ENCODE data around the gene THOC6. TPM values are rescaled to one million over a fixed set of nuclear protein-coding genes. Genes with fewer than 3 reads are reported as not detected.
A peak's percentile ranks its signal among the peaks of the same experiment; 100 is the strongest.
"Not testable (repeated sequence)": the region's sequence is repeated elsewhere in the genome, so short reads cannot be mapped to it uniquely, and the experiment has no call there.

Gene THOC6
- polyA plus RNA-seq, 6 donors from 2014 or later: 35.7 to 75.7 (median 48.3) TPM

DNA sequence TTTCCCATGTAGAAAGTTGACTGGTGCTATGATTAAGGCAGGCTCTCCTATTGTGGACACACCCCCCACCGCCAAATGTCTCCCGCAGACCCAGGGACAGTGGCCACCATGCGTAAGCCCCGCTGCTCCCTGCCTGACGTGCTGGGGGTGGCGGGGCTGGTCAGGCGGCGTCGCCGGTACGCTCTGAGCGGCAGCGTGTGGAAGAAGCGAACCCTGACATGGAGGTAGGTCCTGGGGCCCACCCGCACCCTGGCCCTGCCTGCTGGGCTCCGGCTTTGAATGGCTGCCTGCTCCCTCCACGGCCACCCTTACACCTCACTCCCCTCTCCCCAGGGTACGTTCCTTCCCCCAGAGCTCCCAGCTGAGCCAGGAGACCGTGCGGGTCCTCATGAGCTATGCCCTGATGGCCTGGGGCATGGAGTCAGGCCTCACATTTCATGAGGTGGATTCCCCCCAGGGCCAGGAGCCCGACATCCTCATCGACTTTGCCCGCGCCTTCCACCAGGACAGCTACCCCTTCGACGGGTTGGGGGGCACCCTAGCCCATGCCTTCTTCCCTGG is 26.2 kb downstream of the THOC6 start:
- no peak for DNase-seq
- peaks cover 6 to 39% (median 18%) of the 10 kb centered on the region in 3 donors for H3K27me3 Mint-ChIP-seq
- H3K27ac Mint-ChIP-seq: no peak overlapping the region
- H3K9me3 Mint-ChIP-seq: peaks cover 0 to 2% (median 0%) of the 10 kb centered on the region in 7 donors
- ATAC-seq (ENCODE audit: low read depth in 2 of 2): no peak
- H3K36me3 Mint-ChIP-seq: no peaks in the 10 kb centered on the region
- H3K4me3 Mint-ChIP-seq: no peak overlapping the region
- H3K4me1 Mint-ChIP-seq: peaks cover 13 to 19% (median 16%) of the 10 kb centered on the region in 3 donors

DNA sequence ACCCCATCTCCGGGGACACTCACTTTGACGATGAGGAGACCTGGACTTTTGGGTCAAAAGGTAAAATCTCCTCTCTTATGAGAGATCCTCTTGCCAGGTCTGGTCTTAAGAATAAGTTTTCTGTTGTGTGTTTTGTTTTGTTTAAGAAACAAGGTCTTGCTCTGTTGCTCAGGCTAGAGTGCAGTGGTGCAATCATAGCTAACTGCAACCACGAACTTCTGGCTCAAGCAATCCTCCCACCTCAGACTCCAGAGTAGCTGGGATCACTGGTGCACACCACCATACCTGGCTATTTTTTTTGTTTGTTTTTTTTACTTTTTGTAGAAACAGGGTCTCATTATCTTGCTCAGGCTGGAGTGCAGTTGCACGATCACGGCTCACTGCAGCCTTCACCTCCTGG is 26.7 kb downstream of the THOC6 start:
- H3K36me3 Mint-ChIP-seq: no peaks in the 10 kb centered on the region
- peaks cover 16 to 20% (median 16%) of the 10 kb centered on the region in 3 donors for H3K4me1 Mint-ChIP-seq
- no peak overlapping the region for H3K4me3 Mint-ChIP-seq
- DNase-seq (no peak), ATAC-seq (ENCODE audit: low read depth in 2 of 2) (no peak)
- H3K27me3 Mint-ChIP-seq: peaks cover 6 to 34% (median 16%) of the 10 kb centered on the region in 3 donors
- no peaks in the 10 kb centered on the region for H3K9me3 Mint-ChIP-seq
- no peak overlapping the region for H3K27ac Mint-ChIP-seq

DNA sequence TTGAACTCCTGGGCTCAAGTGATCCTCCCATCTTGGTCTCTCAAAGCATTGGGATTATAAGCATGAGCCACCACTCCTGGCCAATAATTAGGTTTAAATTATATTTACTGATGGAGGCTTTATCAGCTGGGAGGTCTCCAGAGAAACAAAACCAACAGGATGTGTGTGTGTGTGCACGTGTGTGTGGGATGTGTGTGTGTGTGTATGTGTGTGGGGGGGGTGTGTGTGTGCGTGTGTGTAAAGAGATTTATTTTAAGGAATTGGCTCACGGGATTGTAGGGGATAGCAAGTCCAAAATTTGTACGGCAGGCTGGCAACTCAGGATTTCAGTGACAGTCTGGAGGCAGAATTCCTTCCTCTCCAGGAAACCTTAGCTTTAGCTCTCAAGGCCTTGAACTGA is 27.2 kb downstream of the THOC6 start:
- H3K4me1 Mint-ChIP-seq: peaks cover 15 to 24% (median 16%) of the 10 kb centered on the region in 3 donors
- DNase-seq (no peak), ATAC-seq (ENCODE audit: low read depth in 2 of 2) (no peak)
- H3K36me3 Mint-ChIP-seq: no peaks in the 10 kb centered on the region
- no peak overlapping the region for H3K27ac Mint-ChIP-seq
- H3K4me3 Mint-ChIP-seq: no peak overlapping the region
- no peaks in the 10 kb centered on the region for H3K9me3 Mint-ChIP-seq
- H3K27me3 Mint-ChIP-seq: peaks cover 6 to 32% (median 16%) of the 10 kb centered on the region in 3 donors

DNA sequence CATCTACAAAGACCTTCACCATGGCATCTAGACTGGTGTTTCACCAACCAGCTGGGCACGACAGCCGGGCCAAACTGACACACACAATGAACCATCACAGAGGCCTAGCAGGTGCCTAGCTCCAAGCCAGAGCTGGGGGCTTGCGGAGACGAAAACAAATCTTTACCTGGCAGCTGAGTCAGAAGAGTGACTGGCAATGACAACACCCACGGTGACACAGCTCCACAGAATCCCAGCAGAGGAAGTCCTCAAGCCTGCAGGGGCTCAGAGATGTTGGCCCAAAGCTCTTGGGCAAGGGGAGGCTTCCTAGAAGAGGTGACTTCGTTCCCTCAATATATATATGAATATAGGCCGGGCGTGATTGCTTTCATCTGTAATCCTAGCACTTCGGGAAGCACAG is 27.7 kb downstream of the THOC6 start:
- Mint-ChIP-seq H3K36me3 (no peaks in the 10 kb centered on the region), H3K9me3 (no peaks in the 10 kb centered on the region), H3K4me1 (peaks cover 14 to 24% (median 16%) of the 10 kb centered on the region in 3 donors), H3K27ac (no peak overlapping the region), H3K27me3 (peaks cover 6 to 30% (median 16%) of the 10 kb centered on the region in 3 donors), H3K4me3 (no peak overlapping the region)
- DNase-seq (no peak), ATAC-seq (ENCODE audit: low read depth in 2 of 2) (no peak)

DNA sequence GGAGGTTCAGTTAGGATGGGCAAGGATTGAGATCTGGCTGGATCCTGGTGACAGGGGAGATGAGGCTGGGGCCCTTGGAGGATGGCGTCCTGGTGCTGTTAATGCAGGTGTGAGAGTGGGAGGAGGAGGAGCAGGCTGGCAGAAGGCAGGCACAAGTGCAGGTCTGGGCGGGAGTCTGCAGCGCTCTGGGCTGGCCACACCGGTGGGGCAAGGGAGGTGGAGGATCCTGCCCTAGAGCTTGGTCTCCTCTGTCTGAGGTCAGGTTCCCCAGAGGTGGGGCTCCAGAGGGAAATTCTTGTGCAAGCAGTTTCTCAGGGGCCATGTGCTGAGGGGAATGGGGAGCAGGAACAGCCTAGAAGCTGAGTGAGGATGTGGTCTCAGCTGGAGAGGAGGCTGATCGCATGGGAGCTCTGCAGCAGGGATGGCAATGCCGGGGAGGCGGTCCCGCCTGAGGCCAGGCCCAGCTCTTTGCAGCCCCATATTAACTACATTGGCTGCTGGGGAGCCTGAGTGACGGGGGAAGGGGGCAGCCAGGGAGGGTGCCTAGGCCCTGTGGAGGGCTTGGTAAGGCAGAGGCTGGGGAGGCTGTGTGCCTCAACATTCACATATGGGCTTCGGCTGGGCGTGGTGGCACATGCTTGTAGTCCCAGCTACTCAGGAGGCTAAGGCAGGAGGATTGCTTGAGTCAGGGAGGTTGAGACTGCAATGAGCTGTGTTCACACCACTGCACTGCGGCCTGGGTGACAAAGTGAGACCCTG is 28.9 kb downstream of the THOC6 start:
- DNase-seq; H3K4me3 Mint-ChIP-seq; ATAC-seq (ENCODE audit: low read depth in 2 of 2); H3K36me3 Mint-ChIP-seq; H3K9me3 Mint-ChIP-seq; H3K27ac Mint-ChIP-seq: not testable (repeated sequence)
- Mint-ChIP-seq H3K27me3 (peaks cover 6 to 20% (median 16%) of the 10 kb centered on the region in 3 donors), H3K4me1 (peaks cover 19 to 28% (median 20%) of the 10 kb centered on the region in 3 donors)

DNA sequence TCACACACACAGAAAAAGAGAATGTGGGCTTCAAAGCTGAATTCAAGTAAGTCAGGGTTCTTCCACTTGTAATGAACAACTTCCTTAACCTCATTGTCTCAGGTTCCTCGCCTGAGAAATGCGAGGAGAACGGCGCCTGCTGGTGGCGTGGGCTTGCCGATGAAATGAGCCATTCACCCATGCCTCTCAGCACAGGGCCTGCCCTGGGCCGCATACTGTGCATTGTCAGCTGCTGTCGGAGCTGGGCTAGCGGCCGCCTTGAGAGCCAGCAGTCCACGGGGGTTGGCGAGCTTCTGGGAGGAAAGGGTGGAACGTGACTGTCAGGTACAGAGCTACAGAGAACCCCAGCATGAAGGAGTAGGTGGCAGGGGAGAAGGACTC is 29.5 kb downstream of the THOC6 start:
- not testable (repeated sequence) for H3K9me3 Mint-ChIP-seq; ATAC-seq (ENCODE audit: low read depth in 2 of 2); DNase-seq; H3K27ac Mint-ChIP-seq; H3K36me3 Mint-ChIP-seq
- Mint-ChIP-seq H3K27me3 (peaks cover 3 to 15% (median 10%) of the 10 kb centered on the region in 3 donors), H3K4me1 (peaks cover 19 to 27% (median 20%) of the 10 kb centered on the region in 3 donors), H3K4me3 (peak overlapping the region in 1 of 8 donors; percentile 11)

DNA sequence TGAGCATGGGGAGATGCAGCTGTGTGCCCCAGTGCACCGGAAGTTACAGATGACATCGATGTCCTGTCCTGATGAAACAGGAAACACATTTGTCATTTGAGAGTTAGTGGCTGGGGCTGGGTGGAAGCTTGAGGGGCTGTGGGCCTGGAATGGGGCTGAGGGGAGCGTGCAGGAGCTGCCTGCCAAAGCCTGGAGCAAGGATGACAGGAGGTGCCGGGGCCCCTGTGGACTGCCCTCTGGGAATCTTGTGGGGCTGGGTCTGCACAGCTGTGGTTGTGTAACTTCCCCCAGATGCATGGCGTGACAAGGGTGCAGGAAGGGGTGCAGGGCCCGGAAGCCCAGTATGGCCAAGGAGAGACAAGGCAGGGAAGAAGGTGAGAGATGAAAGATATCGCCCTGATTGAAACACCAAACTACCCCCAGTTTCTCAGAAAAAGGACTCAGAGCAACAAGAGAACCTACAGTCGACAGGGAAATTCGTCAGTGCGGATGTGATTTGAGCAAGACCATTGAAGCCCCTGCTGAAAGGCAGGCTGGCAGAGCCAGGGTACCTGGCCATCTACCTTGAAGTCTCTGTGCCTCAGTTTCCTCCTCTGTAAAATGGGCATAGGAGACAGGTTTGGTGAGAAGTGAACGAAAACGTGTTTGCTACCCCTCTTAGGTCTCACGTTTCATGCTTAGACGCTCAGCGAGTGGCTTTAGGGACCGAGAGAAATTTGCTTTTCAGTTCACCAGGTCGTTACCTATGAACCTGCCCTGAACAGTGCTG is 31.3 kb downstream of the THOC6 start:
- peaks cover 0 to 3% (median 0%) of the 10 kb centered on the region in 3 donors for H3K27me3 Mint-ChIP-seq
- H3K9me3 Mint-ChIP-seq: no peaks in the 10 kb centered on the region
- peaks cover 25 to 31% (median 30%) of the 10 kb centered on the region in 3 donors for H3K4me1 Mint-ChIP-seq
- H3K4me3 Mint-ChIP-seq: peak overlapping the region in 3 of 8 donors; percentile 23 to 57 (median 37)
- DNase-seq: no peak
- no peak for ATAC-seq (ENCODE audit: low read depth in 2 of 2)
- H3K27ac Mint-ChIP-seq: peak overlapping the region in 2 of 6 donors; percentile 2 to 65
- no peaks in the 10 kb centered on the region for H3K36me3 Mint-ChIP-seq

DNA sequence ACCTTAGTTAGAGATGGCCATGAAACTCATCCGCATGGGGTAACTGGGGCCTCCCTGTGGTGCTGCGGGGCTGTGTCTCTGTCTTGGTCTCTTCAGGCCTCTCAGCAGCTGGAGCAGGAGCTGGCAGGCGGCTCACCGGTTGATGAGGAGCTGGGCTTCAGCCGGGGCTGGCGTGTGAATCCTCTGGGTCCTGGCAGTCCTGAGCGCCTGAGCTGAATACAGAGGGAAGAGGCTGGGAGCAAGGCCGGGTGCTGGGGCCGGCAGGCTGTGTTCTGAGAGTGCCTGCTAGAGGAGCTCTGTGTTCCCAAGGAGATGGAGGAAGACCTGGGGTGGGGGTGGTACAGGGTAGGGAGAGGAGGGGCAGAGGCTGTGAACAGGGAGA is 31.9 kb downstream of the THOC6 start:
- peaks cover 25 to 31% (median 30%) of the 10 kb centered on the region in 3 donors for H3K4me1 Mint-ChIP-seq
- ATAC-seq (ENCODE audit: low read depth in 2 of 2); H3K27ac Mint-ChIP-seq; H3K9me3 Mint-ChIP-seq; H3K27me3 Mint-ChIP-seq; H3K36me3 Mint-ChIP-seq; DNase-seq: not testable (repeated sequence)
- peak overlapping the region in 3 of 8 donors; percentile 25 to 57 (median 37) for H3K4me3 Mint-ChIP-seq

DNA sequence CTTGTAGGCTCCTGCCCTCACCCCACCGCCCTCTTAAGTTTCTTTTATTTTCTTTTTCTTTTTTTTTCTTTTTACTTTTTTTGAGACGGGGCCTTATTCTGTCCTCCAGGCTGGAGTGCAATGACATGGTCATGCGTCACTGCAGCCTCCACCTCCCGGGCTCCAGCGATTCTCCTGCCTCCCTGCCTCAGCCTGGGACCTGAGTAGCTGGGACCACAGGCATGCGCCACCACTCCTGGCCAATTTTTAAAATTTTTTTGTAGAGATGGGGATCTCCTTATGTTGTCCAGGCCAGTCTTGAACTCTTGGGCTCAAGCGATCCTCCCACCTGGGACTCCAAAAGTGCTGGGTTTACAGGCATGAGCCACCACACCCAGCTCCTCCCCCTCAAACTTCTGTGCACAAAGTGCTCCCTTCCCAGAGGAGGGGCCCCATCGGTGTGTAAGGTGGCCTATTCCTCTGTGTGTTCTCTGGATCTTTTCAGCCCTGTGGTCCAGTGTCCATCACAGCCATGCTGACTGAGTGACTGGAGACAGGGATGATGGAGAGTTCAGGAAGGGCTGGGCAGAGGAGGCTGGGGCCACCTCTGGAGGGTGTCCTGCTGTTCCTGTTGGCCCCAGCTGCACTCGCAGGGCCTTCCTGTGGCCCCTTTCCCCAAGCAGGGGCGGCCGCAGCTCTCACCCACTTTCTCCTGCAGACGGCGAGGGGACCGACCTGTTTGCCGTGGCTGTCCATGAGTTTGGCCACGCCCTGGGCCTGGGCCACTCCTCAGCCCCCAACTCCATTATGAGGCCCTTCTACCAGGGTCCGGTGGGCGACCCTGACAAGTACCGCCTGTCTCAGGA is 32.7 kb downstream of the THOC6 start:
- Mint-ChIP-seq H3K36me3 (no peaks in the 10 kb centered on the region), H3K9me3 (no peaks in the 10 kb centered on the region), H3K27ac (peak overlapping the region in 1 of 6 donors; percentile 54), H3K4me3 (peak overlapping the region in 4 of 8 donors; percentile 15 to 67 (median 48)), H3K27me3 (no peaks in the 10 kb centered on the region), H3K4me1 (peaks cover 25 to 31% (median 30%) of the 10 kb centered on the region in 3 donors)
- ATAC-seq (ENCODE audit: low read depth in 2 of 2) (no peak), DNase-seq (no peak)

DNA sequence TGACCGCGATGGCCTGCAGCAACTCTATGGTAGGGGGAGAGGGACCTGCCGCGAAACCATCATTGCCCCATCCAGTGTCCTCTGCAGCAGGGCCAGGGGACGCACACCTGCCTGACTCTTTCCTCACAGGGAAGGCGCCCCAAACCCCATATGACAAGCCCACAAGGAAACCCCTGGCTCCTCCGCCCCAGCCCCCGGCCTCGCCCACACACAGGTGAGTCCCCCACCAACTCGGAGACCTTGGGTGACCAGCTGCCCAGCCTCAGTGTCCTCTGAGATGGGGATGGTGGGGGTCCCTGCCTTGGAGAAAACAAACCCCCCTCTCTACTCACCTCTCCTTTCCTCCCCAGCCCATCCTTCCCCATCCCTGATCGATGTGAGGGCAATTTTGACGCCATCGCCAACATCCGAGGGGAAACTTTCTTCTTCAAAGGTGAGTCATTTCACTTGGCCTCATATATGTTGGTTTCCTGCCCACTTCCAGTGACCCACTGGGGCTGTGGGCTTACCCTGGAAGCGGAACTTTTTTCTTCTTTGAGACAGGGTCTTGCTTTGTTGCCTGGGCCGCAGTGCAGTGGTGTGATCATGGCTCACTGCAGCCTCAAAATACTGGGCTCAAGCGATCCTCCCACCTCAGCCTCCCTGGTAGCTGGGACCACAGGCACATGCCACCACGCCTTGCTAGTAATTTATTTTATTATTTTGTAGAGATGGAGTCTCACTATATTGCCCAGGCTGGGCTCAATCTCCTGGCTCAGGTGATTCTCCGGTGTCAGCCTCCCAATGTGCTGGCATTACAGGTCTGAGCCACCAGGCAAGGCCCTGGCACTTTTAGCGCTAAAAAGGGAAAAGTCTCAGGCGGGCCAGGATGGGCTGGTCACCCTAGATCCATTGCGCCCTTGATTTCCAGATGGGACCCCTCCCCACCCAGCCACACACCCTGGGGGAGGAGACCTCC is 33.6 kb downstream of the THOC6 start:
- no peaks in the 10 kb centered on the region for H3K9me3 Mint-ChIP-seq
- ATAC-seq (ENCODE audit: low read depth in 2 of 2): no peak
- no peak for DNase-seq
- H3K27ac Mint-ChIP-seq: no peak overlapping the region
- H3K27me3 Mint-ChIP-seq: no peaks in the 10 kb centered on the region
- peaks cover 25 to 31% (median 30%) of the 10 kb centered on the region in 3 donors for H3K4me1 Mint-ChIP-seq
- no peaks in the 10 kb centered on the region for H3K36me3 Mint-ChIP-seq
- peak overlapping the region; percentile 26 to 84 (median 64) for H3K4me3 Mint-ChIP-seq

DNA sequence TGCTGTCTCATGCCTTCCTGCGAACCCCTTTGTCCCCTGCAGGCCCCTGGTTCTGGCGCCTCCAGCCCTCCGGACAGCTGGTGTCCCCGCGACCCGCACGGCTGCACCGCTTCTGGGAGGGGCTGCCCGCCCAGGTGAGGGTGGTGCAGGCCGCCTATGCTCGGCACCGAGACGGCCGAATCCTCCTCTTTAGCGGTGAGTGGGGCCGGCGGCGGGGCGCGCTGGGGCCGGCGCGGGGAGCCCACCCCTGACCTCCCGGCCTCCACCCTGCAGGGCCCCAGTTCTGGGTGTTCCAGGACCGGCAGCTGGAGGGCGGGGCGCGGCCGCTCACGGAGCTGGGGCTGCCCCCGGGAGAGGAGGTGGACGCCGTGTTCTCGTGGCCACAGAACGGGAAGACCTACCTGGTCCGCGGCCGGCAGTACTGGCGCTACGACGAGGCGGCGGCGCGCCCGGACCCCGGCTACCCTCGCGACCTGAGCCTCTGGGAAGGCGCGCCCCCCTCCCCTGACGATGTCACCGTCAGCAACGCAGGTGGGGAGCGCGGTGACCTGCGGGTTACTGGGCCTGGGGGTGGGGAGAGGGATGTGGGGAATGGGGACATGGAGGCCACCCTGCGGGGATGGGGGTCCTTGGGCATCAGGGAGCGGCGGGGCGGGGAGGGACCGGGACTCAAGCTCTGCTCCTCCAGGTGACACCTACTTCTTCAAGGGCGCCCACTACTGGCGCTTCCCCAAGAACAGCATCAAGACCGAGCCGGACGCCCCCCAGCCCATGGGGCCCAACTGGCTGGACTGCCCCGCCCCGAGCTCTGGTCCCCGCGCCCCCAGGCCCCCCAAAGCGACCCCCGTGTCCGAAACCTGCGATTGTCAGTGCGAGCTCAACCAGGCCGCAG is 34.5 kb downstream of the THOC6 start:
- peak overlapping the region; percentile 73 to 90 (median 86) for H3K4me3 Mint-ChIP-seq
- peak; percentile 50 to 52 for ATAC-seq (ENCODE audit: low read depth in 2 of 2)
- DNase-seq: peak; percentile 29
- H3K27me3 Mint-ChIP-seq: peaks cover 0 to 7% (median 0%) of the 10 kb centered on the region in 3 donors
- peaks cover 25 to 31% (median 30%) of the 10 kb centered on the region in 3 donors for H3K4me1 Mint-ChIP-seq
- no peaks in the 10 kb centered on the region for H3K9me3 Mint-ChIP-seq
- H3K36me3 Mint-ChIP-seq: no peaks in the 10 kb centered on the region
- peak overlapping the region in 1 of 6 donors; percentile 30 for H3K27ac Mint-ChIP-seq
